ENCODE data around the gene MTX3.

Gene MTX3

GRCh38 chr5:80034962-80035821, 44.1 kb upstream of the MTX3 start, which contains the start of gene THBS4:
TSS of gene THBS4 (plus strand) at chr5:80035348. CDS start at chr5:80035538, 190 bp downstream.
- H3K79me2 ChIP-seq (ENCODE audit: control insufficient read depth, insufficient read depth, low read length), result no peaks in the 10 kb centered on the region
- no peak within 1 kb of the TSS for H2BK5ac ChIP-seq (ENCODE audit: low read length)
- DNase-seq, result peak; percentile 10
- H3K9ac ChIP-seq (ENCODE audit: low read length), result peak within 1 kb of the TSS; percentile 45
- peak within 1 kb of the TSS; percentile 52 for H3K4me2 ChIP-seq (ENCODE audit: low read length)
- no peaks in the 10 kb centered on the region for H3K4me1 ChIP-seq (ENCODE audit: control insufficient read depth, low read depth, low read length)
- H3K23ac ChIP-seq (ENCODE audit: low read length), result no peak within 1 kb of the TSS
- no peaks in the 10 kb centered on the region for H3K79me1 ChIP-seq (ENCODE audit: low read length)
- H3K36me3 ChIP-seq (ENCODE audit: control insufficient read depth, insufficient read depth, low read length), result no peaks in the 10 kb centered on the region
- H3K4ac ChIP-seq (ENCODE audit: low read depth, low read length), result no peak within 1 kb of the TSS
- H3K4me3 ChIP-seq (ENCODE audit: low read length), result peak within 1 kb of the TSS; percentile 19
- no peak within 1 kb of the TSS for H4K8ac ChIP-seq (ENCODE audit: low read depth, low read length)
- H2AK5ac ChIP-seq (ENCODE audit: low read length), result no peak within 1 kb of the TSS
- H3K56ac ChIP-seq (ENCODE audit: low read length), result peak within 1 kb of the TSS; percentile 59
- peak within 1 kb of the TSS; percentile 15 for H3K18ac ChIP-seq (ENCODE audit: low read length)
- no CpG with 5 or more reads among the region's 76 CpGs for WGBS (ENCODE audit: extremely low coverage, insufficient coverage, low lambda C conversion rate)
- H2BK15ac ChIP-seq (replicated peaks; ENCODE audit: low read depth), result no peak within 1 kb of the TSS
- H2BK120ac ChIP-seq (ENCODE audit: low read depth, low read length), result no peak within 1 kb of the TSS
- no peak within 1 kb of the TSS for H4K5ac ChIP-seq (ENCODE audit: low read length)
- H3K27ac ChIP-seq (ENCODE audit: low read depth, low read length), result no peak within 1 kb of the TSS
- peaks cover 18% of the 10 kb centered on the region for H3K27me3 ChIP-seq (ENCODE audit: insufficient read depth, low read length, poor library complexity)

- Histone ChIP-seq H3K23ac (ENCODE audit: low read length) (no peak overlapping the region), H3K4ac (ENCODE audit: low read depth, low read length) (no peak overlapping the region), H3K36me3 (ENCODE audit: control insufficient read depth, insufficient read depth, low read length) (no peaks in the 10 kb centered on the region), H3K56ac (ENCODE audit: low read length) (no peak overlapping the region), H3K4me1 (ENCODE audit: control insufficient read depth, low read depth, low read length) (no peaks in the 10 kb centered on the region), H4K5ac (ENCODE audit: low read length) (no peak overlapping the region), H3K4me2 (ENCODE audit: low read length) (peak overlapping the region; percentile 52), H3K79me1 (ENCODE audit: low read length) (no peaks in the 10 kb centered on the region), H3K18ac (ENCODE audit: low read length) (no peak overlapping the region), H2BK15ac (replicated peaks; ENCODE audit: low read depth) (no peak overlapping the region), H3K79me2 (ENCODE audit: control insufficient read depth, insufficient read depth, low read length) (no peaks in the 10 kb centered on the region), H2BK120ac (ENCODE audit: low read depth, low read length) (no peak overlapping the region), H4K8ac (ENCODE audit: low read depth, low read length) (no peak overlapping the region), H3K4me3 (ENCODE audit: low read length) (peak overlapping the region; percentile 19), H3K27me3 (ENCODE audit: insufficient read depth, low read length, poor library complexity) (peaks cover 18% of the 10 kb centered on the region), H3K27ac (ENCODE audit: low read depth, low read length) (no peak overlapping the region), H2BK5ac (ENCODE audit: low read length) (no peak overlapping the region), H2AK5ac (ENCODE audit: low read length) (no peak overlapping the region), H3K9ac (ENCODE audit: low read length) (peak overlapping the region; percentile 45)
- DNase-seq, result no peak
- WGBS (ENCODE audit: extremely low coverage, insufficient coverage, low lambda C conversion rate), result no CpG with 5 or more reads among the region's 8 CpGs
These were observed 43.5 kb upstream of the MTX3 start for GRCh38 chr5:80034559-80034958.

- no peak for DNase-seq
- Histone ChIP-seq H3K27me3 (ENCODE audit: insufficient read depth, low read length, poor library complexity) (peaks cover 18% of the 10 kb centered on the region), H3K4me1 (ENCODE audit: control insufficient read depth, low read depth, low read length) (no peaks in the 10 kb centered on the region), H3K36me3 (ENCODE audit: control insufficient read depth, insufficient read depth, low read length) (no peaks in the 10 kb centered on the region), H4K8ac (ENCODE audit: low read depth, low read length) (no peak overlapping the region), H3K23ac (ENCODE audit: low read length) (no peak overlapping the region), H3K18ac (ENCODE audit: low read length) (no peak overlapping the region), H4K5ac (ENCODE audit: low read length) (no peak overlapping the region), H3K9ac (ENCODE audit: low read length) (no peak overlapping the region), H3K4me2 (ENCODE audit: low read length) (no peak overlapping the region), H3K27ac (ENCODE audit: low read depth, low read length) (no peak overlapping the region), H3K4ac (ENCODE audit: low read depth, low read length) (no peak overlapping the region), H2BK5ac (ENCODE audit: low read length) (no peak overlapping the region), H3K4me3 (ENCODE audit: low read length) (no peak overlapping the region), H3K79me2 (ENCODE audit: control insufficient read depth, insufficient read depth, low read length) (no peaks in the 10 kb centered on the region), H2AK5ac (ENCODE audit: low read length) (no peak overlapping the region), H2BK120ac (ENCODE audit: low read depth, low read length) (no peak overlapping the region), H3K56ac (ENCODE audit: low read length) (no peak overlapping the region), H2BK15ac (replicated peaks; ENCODE audit: low read depth) (no peak overlapping the region), H3K79me1 (ENCODE audit: low read length) (no peaks in the 10 kb centered on the region)
These were observed 42.5 kb upstream of the MTX3 start for GRCh38 chr5:80033513-80033912.

GRCh38 chr5:80031109-80031508, 40.0 kb upstream of the MTX3 start:
- no CpG with 5 or more reads among the region's 1 CpG for WGBS (ENCODE audit: extremely low coverage, insufficient coverage, low lambda C conversion rate)
- Histone ChIP-seq H4K8ac (ENCODE audit: low read depth, low read length) (no peak overlapping the region), H3K79me1 (ENCODE audit: low read length) (no peaks in the 10 kb centered on the region), H3K4me3 (ENCODE audit: low read length) (no peak overlapping the region), H2BK5ac (ENCODE audit: low read length) (no peak overlapping the region), H2AK5ac (ENCODE audit: low read length) (no peak overlapping the region), H3K4me1 (ENCODE audit: control insufficient read depth, low read depth, low read length) (no peaks in the 10 kb centered on the region), H3K27me3 (ENCODE audit: insufficient read depth, low read length, poor library complexity) (peaks cover 16% of the 10 kb centered on the region), H2BK120ac (ENCODE audit: low read depth, low read length) (no peak overlapping the region), H3K36me3 (ENCODE audit: control insufficient read depth, insufficient read depth, low read length) (no peaks in the 10 kb centered on the region), H3K56ac (ENCODE audit: low read length) (no peak overlapping the region), H3K9ac (ENCODE audit: low read length) (no peak overlapping the region), H3K27ac (ENCODE audit: low read depth, low read length) (no peak overlapping the region), H3K4me2 (ENCODE audit: low read length) (no peak overlapping the region), H3K23ac (ENCODE audit: low read length) (no peak overlapping the region), H3K18ac (ENCODE audit: low read length) (no peak overlapping the region), H4K5ac (ENCODE audit: low read length) (no peak overlapping the region), H3K79me2 (ENCODE audit: control insufficient read depth, insufficient read depth, low read length) (no peaks in the 10 kb centered on the region), H3K4ac (ENCODE audit: low read depth, low read length) (no peak overlapping the region), H2BK15ac (replicated peaks; ENCODE audit: low read depth) (no peak overlapping the region)
- DNase-seq, result no peak

GRCh38 chr5:80026841-80027240, 35.8 kb upstream of the MTX3 start:
- Histone ChIP-seq H3K18ac (ENCODE audit: low read length) (no peak overlapping the region), H2BK15ac (replicated peaks; ENCODE audit: low read depth) (no peak overlapping the region), H3K23ac (ENCODE audit: low read length) (no peak overlapping the region), H3K56ac (ENCODE audit: low read length) (no peak overlapping the region), H3K4me2 (ENCODE audit: low read length) (no peak overlapping the region), H2BK5ac (ENCODE audit: low read length) (no peak overlapping the region), H3K27me3 (ENCODE audit: insufficient read depth, low read length, poor library complexity) (no peaks in the 10 kb centered on the region), H4K8ac (ENCODE audit: low read depth, low read length) (no peak overlapping the region), H3K79me2 (ENCODE audit: control insufficient read depth, insufficient read depth, low read length) (no peaks in the 10 kb centered on the region), H3K4me3 (ENCODE audit: low read length) (no peak overlapping the region), H3K4ac (ENCODE audit: low read depth, low read length) (no peak overlapping the region), H3K27ac (ENCODE audit: low read depth, low read length) (no peak overlapping the region), H3K36me3 (ENCODE audit: control insufficient read depth, insufficient read depth, low read length) (no peaks in the 10 kb centered on the region), H3K9ac (ENCODE audit: low read length) (no peak overlapping the region), H2BK120ac (ENCODE audit: low read depth, low read length) (no peak overlapping the region), H3K79me1 (ENCODE audit: low read length) (no peaks in the 10 kb centered on the region), H2AK5ac (ENCODE audit: low read length) (no peak overlapping the region), H4K5ac (ENCODE audit: low read length) (no peak overlapping the region), H3K4me1 (ENCODE audit: control insufficient read depth, low read depth, low read length) (no peaks in the 10 kb centered on the region)
- DNase-seq, result no peak

GRCh38 chr5:80025069-80025468, 34.0 kb upstream of the MTX3 start:
- Histone ChIP-seq H3K36me3 (ENCODE audit: control insufficient read depth, insufficient read depth, low read length) (no peaks in the 10 kb centered on the region), H3K27me3 (ENCODE audit: insufficient read depth, low read length, poor library complexity) (no peaks in the 10 kb centered on the region), H3K56ac (ENCODE audit: low read length) (no peak overlapping the region), H3K18ac (ENCODE audit: low read length) (no peak overlapping the region), H3K4ac (ENCODE audit: low read depth, low read length) (no peak overlapping the region), H2BK15ac (replicated peaks; ENCODE audit: low read depth) (no peak overlapping the region), H3K4me3 (ENCODE audit: low read length) (no peak overlapping the region), H2AK5ac (ENCODE audit: low read length) (no peak overlapping the region), H3K79me2 (ENCODE audit: control insufficient read depth, insufficient read depth, low read length) (no peaks in the 10 kb centered on the region), H3K23ac (ENCODE audit: low read length) (no peak overlapping the region), H2BK5ac (ENCODE audit: low read length) (no peak overlapping the region), H4K8ac (ENCODE audit: low read depth, low read length) (no peak overlapping the region), H2BK120ac (ENCODE audit: low read depth, low read length) (no peak overlapping the region), H3K4me2 (ENCODE audit: low read length) (no peak overlapping the region), H3K27ac (ENCODE audit: low read depth, low read length) (no peak overlapping the region), H3K79me1 (ENCODE audit: low read length) (no peaks in the 10 kb centered on the region), H4K5ac (ENCODE audit: low read length) (no peak overlapping the region), H3K4me1 (ENCODE audit: control insufficient read depth, low read depth, low read length) (no peaks in the 10 kb centered on the region), H3K9ac (ENCODE audit: low read length) (no peak overlapping the region)
- DNase-seq, result no peak
- no CpG with 5 or more reads among the region's 2 CpGs for WGBS (ENCODE audit: extremely low coverage, insufficient coverage, low lambda C conversion rate)
